NCI-H1436 treated with DMSO at 0.1 percent for 48 hours (cell line): ENCODE data around the gene NOL11.
"Not testable (repeated sequence)": the region's sequence is repeated elsewhere in the genome, so short reads cannot be mapped to it uniquely, and the experiment has no call there.

Source experiments
- DNase-seq: peaks from one replicate; lab custom pipeline; 2025; lab: John Stamatoyannopoulos, UW

NOL11 gene

GRCh38 chr17:67717624-67718324 is at the start of gene NOL11:
Gene NOL11, plus strand, starts transcription at chr17:67717936. Its CDS starts 12 bp downstream, at chr17:67717948.
- peak; percentile 99 for DNase-seq

GRCh38 chr17:67671493-67671892 is 46.2 kb upstream of the NOL11 start:
- no peak for DNase-seq

- DNase-seq: peak; percentile 79
Observed at GRCh38 chr17:67672592-67673335, 45.0 kb upstream of the NOL11 start.

- DNase-seq: no peak
Observed at GRCh38 chr17:67675481-67675880, 42.3 kb upstream of the NOL11 start.

- DNase-seq: no peak
Observed at GRCh38 chr17:67676305-67676704, 41.4 kb upstream of the NOL11 start.

- DNase-seq: no peak
Observed at GRCh38 chr17:67678414-67678813, 39.3 kb upstream of the NOL11 start.

- no peak for DNase-seq
Observed at GRCh38 chr17:67679225-67679624, 38.5 kb upstream of the NOL11 start.

- no peak for DNase-seq
Observed at GRCh38 chr17:67679721-67680120, 38.0 kb upstream of the NOL11 start.

GRCh38 chr17:67680445-67681224 is 37.1 kb upstream of the NOL11 start:
- no peak for DNase-seq

GRCh38 chr17:67682196-67682595 is 35.5 kb upstream of the NOL11 start:
- peak; percentile 55 for DNase-seq

GRCh38 chr17:67685351-67685750 is 32.4 kb upstream of the NOL11 start:
- DNase-seq: no peak

- no peak for DNase-seq
Observed at GRCh38 chr17:67686241-67686640, 31.5 kb upstream of the NOL11 start.

GRCh38 chr17:67687511-67687910 is 30.2 kb upstream of the NOL11 start:
- no peak for DNase-seq

- peak; percentile 21 for DNase-seq
Observed at GRCh38 chr17:67689534-67690177, 28.1 kb upstream of the NOL11 start.

- DNase-seq: no peak
Observed at GRCh38 chr17:67693811-67694210, 23.9 kb upstream of the NOL11 start.

- DNase-seq: no peak
Observed at GRCh38 chr17:67696347-67696746, 21.4 kb upstream of the NOL11 start.

GRCh38 chr17:67696853-67697498 is 20.8 kb upstream of the NOL11 start:
- DNase-seq: peak; percentile 72

GRCh38 chr17:67700037-67700724 is 17.6 kb upstream of the NOL11 start:
- peak; percentile 59 for DNase-seq

- no peak for DNase-seq
Observed at GRCh38 chr17:67700725-67701119, 17.0 kb upstream of the NOL11 start.

GRCh38 chr17:67702861-67703260 is 14.9 kb upstream of the NOL11 start:
- DNase-seq: not testable (repeated sequence)

GRCh38 chr17:67707442-67707841 is 10.3 kb upstream of the NOL11 start:
- DNase-seq: no peak
